Central memory CD8-positive, alpha-beta T cell (primary cell): ENCODE data around the gene IL1F10.

Source experiments
- ATAC-seq: fragments of 150-1000 bp; cut with Tn5 transposase; replicated peaks from 2 replicates; pipeline ENCODE4 v1.10.0; 2022; ENCODE audit warnings: mild to moderate bottlenecking, moderate FRiP score, moderate number of reproducible peaks; ENCODE audit not compliant: poor library complexity, severe bottlenecking; ENCODE audit errors: extremely low read depth
- DNase-seq, 2 donors: peaks; one replicate each; pipeline ENCODE4 v3.0.0; 2021; ENCODE audit warnings: low spot score in 2 of 2
- H3K27ac Mint-ChIP-seq: one replicate; pipeline ENCODE4 v1.8.0; 2022; ENCODE audit warnings: low read depth, mild to moderate bottlenecking, moderate library complexity, mixed read lengths
- H3K27me3 Mint-ChIP-seq: one replicate; pipeline ENCODE4 v1.8.0; 2022; ENCODE audit warnings: mixed read lengths
- H3K36me3 Mint-ChIP-seq: one replicate; pipeline ENCODE4 v1.8.0; 2022; ENCODE audit warnings: mild to moderate bottlenecking, moderate library complexity, mixed read lengths; ENCODE audit not compliant: insufficient read depth
- H3K4me1 Mint-ChIP-seq: one replicate; pipeline ENCODE4 v1.8.0; 2022; ENCODE audit warnings: mixed read lengths
- H3K4me3 Mint-ChIP-seq: one replicate; pipeline ENCODE4 v1.8.0; 2022; ENCODE audit warnings: mild to moderate bottlenecking, moderate library complexity, mixed read lengths
- H3K9me3 Mint-ChIP-seq: one replicate; pipeline ENCODE4 v1.8.0; 2022; ENCODE audit warnings: mixed read lengths

IL1F10 gene

GRCh38 chr2:113124181-113124961, 56.6 kb downstream of the IL1F10 start:
- Mint-ChIP-seq H3K27ac (no peak overlapping the region), H3K36me3 (no peaks in the 10 kb centered on the region), H3K4me3 (no peak overlapping the region), H3K9me3 (no peaks in the 10 kb centered on the region), H3K4me1 (peaks cover 17% of the 10 kb centered on the region), H3K27me3 (no peaks in the 10 kb centered on the region)
- ATAC-seq: no peak
- no peak for DNase-seq
